LNCaP clone FGC (cell line): ENCODE measurements around the gene AGRN.
"Not testable (repeated sequence)": the region's sequence is repeated elsewhere in the genome, so short reads cannot be mapped to it uniquely, and the experiment has no call there.

Source experiments
- DNase-seq: peaks from one replicate; pipeline ENCODE4 v3.0.0-alpha.2; 2011; ENCODE audit warnings: low read depth
- H3K4me3 ChIP-seq: 2 replicates; pipeline ENCODE4 v1.5.1; 2011; ENCODE audit warnings: mild to moderate bottlenecking, low read depth, low read length, control low read depth
- CTCF ChIP-seq: IDR thresholded peaks from 2 replicates; pipeline ENCODE4 v1.5.1; 2012; ENCODE audit warnings: mild to moderate bottlenecking; ENCODE audit not compliant: control insufficient read depth, insufficient read depth; ENCODE audit errors: extremely low read depth

AGRN gene

GRCh38 chr1:1013922-1014648 lies 5.8 kb upstream of the AGRN start:
- peak overlapping the region; percentile 70 for H3K4me3 ChIP-seq
- no peak for DNase-seq
- TF ChIP-seq CTCF: no peak

- peak overlapping the region; percentile 70 for H3K4me3 ChIP-seq
- no peak for DNase-seq
- peak; percentile 45 for TF ChIP-seq CTCF
These were observed 4.9 kb upstream of the AGRN start for GRCh38 chr1:1014799-1015681.

GRCh38 chr1:1017397-1018320 lies 2.3 kb upstream of the AGRN start:
- H3K4me3 ChIP-seq, DNase-seq: not testable (repeated sequence)

GRCh38 chr1:1018321-1018685 lies 1.6 kb upstream of the AGRN start:
- DNase-seq, H3K4me3 ChIP-seq: not testable (repeated sequence)

GRCh38 chr1:1019122-1019999 lies 559 bp upstream of the AGRN start:
- peak; percentile 67 for TF ChIP-seq CTCF
- DNase-seq: no peak
- peak overlapping the region; percentile 32; the same call in 1 of the 2 replicates for H3K4me3 ChIP-seq

- TF ChIP-seq CTCF: no peak
- no peak for DNase-seq
- H3K4me3 ChIP-seq: peak overlapping the region; percentile 60
These were observed 592 bp downstream of the AGRN start for GRCh38 chr1:1020415-1021009.
